LNCaP clone FGC (cell line): ENCODE data around the gene ODAD4.

Experiments
- DNase-seq: peaks from one replicate; pipeline ENCODE4 v3.0.0-alpha.2; 2011; ENCODE audit warnings: low read depth
- H3K4me3 ChIP-seq: 2 replicates; pipeline ENCODE4 v1.5.1; 2011; ENCODE audit warnings: mild to moderate bottlenecking, low read depth, low read length, control low read depth
- TF ChIP-seq, protein P1 (sequence below): IDR thresholded peaks from 2 replicates; pipeline ENCODE4 v1.5.1; 2012; ENCODE audit warnings: mild to moderate bottlenecking; ENCODE audit not compliant: control insufficient read depth, insufficient read depth; ENCODE audit errors: extremely low read depth

The ODAD4 gene

DNA sequence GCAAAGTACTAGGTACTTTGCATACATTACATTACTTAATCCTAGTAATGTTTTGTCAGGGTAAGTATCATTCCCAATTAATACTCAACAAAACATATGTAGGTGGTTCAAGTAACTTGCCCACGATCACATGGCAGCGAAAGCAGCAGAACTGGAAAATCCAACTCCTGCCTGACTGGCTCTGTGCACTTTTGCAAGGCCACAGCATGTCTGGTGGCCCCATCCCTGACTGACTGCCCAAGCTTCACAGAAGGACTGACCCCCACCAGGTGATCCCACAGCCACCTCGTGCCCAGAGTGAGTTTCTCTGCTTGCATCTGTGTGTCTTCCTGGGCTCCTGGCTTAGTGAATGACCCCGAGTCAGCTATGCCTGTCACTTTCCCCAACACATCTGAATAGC, 47.6 kb downstream of the ODAD4 start:
- DNase-seq = peak; percentile 79
- H3K4me3 ChIP-seq = no peak overlapping the region
- TF ChIP-seq, protein P1, sequence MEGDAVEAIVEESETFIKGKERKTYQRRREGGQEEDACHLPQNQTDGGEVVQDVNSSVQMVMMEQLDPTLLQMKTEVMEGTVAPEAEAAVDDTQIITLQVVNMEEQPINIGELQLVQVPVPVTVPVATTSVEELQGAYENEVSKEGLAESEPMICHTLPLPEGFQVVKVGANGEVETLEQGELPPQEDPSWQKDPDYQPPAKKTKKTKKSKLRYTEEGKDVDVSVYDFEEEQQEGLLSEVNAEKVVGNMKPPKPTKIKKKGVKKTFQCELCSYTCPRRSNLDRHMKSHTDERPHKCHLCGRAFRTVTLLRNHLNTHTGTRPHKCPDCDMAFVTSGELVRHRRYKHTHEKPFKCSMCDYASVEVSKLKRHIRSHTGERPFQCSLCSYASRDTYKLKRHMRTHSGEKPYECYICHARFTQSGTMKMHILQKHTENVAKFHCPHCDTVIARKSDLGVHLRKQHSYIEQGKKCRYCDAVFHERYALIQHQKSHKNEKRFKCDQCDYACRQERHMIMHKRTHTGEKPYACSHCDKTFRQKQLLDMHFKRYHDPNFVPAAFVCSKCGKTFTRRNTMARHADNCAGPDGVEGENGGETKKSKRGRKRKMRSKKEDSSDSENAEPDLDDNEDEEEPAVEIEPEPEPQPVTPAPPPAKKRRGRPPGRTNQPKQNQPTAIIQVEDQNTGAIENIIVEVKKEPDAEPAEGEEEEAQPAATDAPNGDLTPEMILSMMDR = no peak

DNA sequence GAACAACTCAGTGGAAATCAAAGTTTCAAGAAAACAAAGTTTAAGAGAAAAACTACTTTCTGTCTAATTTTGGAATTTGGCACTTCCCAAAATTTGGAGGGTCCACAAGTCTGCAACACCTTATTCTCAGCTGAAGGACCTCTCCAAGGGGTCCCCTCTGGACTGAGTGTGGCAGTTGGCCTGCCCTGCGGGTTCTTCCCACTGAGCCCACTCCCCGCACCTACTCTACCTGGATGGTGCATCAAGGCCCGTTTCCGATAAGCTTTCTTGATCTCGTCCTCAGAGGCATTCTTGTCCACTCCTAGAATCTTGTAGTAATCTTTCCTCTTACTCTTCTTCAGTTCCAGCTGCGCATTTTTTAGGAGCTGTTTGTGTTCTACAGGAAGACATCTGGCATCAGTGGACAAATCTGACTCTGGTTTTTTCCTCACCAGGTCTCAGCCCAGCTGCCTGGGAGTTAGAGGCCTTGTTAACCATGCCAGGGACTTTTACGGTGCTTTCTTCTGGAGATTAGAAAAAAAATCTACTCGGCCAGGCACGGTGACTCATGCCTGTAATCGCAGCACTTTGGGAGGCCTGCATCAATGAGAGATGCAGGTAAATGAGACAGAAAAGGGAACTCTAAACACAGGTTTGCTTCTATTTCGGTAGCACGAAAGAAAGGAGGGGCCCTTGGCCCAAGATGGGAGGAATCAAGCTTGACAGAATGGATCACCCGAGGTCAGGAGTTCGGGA, 51.8 kb downstream of the ODAD4 start:
- TF ChIP-seq, protein P1 = no peak
- no peak overlapping the region for H3K4me3 ChIP-seq

DNA sequence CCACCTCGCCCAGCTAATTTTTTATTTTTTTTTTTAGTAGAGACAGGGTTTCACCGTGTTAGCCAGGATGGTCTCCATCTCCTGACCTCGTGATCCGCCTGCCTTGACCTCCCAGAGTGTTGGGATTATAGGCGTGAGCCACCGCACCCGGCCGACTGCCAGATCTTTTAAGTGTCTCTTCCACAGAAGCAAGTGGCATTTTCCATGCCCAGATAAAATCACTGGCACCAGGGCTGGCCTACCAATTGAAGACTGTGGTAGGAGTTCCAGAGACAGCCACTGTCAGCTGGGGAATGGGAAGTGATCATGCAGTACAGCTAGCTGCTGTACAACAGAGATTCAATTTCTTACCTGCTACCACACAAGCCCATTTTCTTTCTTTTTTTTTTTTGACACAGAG, 54.0 kb downstream of the ODAD4 start:
- no peak overlapping the region for H3K4me3 ChIP-seq
- TF ChIP-seq, protein P1 = no peak
- DNase-seq = no peak

More for the DNA sequence above, 51.8 kb downstream of the ODAD4 start:
- no peak for DNase-seq

DNA sequence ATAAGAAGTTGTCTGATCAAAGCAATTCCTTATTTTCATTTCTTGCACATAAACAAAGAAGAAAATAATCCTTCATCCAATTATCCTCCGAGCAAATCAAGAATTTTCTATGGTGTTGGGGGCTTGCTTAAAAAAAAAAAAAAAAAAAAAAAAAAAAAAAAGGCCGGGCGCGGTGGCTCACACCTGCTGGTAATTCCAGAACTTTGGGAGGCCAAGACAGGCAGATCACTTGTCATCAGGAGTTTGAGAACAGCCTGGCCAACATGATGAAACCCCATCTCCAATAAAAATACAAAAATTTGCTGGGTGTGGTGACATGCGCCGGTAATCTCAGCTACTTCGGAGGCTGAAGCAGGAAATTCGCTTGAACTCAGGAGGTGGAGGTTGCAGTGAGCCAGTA, 55.5 kb downstream of the ODAD4 start:
- DNase-seq = no peak
- no peak overlapping the region for H3K4me3 ChIP-seq
- TF ChIP-seq, protein P1 = no peak

DNA sequence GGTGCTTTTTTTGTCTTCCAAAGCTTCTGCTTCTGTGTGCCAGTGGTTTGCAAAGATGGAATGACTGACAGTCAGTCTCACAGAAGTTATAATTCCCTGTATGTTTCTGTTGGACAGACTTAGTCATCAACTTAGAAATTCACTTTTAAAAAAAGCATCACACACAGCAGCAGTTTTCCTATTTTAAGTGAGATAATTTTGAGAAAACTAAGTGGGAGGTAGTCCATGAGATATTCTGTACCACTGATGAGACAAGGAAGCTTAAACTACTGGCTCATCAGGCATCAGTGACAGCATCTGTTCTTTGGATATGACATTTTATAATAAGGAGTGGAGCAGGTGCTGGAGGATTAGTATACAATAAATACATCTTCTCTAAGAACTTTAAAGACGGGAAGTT, 56.2 kb downstream of the ODAD4 start:
- TF ChIP-seq, protein P1 = no peak
- DNase-seq = no peak
- H3K4me3 ChIP-seq = no peak overlapping the region

DNA sequence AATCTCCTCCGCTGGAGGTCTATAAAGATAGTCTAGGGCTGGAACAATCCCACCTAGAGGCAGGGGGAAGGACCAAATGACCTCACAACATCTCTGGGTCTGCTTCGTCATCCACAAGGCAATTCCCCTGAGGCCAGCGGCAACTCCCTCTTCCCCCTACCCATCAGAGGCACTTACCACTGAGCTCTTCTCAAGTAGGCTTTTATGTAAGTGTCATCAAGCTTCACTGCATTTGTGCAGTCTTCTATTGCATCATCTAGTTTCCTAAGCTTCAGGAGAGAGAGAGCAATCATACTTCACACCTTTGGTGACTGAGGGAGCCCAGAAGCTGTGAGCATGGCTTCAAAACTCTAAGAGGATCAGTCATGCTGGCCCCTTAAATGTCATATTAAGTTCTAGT, 57.2 kb downstream of the ODAD4 start:
- DNase-seq = no peak
- TF ChIP-seq, protein P1 = no peak
- H3K4me3 ChIP-seq = no peak overlapping the region

DNA sequence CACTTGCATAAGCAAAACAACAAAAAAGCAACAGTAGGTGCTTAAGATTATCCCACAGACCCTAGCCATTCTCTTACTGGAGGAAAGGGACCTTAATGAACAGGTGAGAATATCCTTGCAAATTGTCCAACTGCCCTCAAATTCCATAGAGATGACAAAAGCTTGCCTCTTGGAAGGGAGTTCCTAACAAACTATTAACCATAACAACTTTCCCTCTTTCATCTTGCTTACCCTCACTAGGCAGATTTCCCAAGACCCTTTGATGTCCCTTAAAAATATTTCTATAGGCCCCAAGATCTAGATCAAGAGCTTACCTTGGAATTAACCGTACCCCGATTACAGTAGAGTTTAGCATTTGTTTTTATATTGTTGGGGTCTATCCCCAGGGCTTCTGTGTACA, 58.0 kb downstream of the ODAD4 start:
- DNase-seq = no peak
- TF ChIP-seq, protein P1 = no peak
- H3K4me3 ChIP-seq = no peak overlapping the region
